Nephron progenitor cell (in vitro differentiated cells): ENCODE measurements around the gene HSP90AA1.
A peak's percentile ranks its signal among the peaks of the same experiment; 100 is the strongest.
"Not testable (repeated sequence)": the region's sequence is repeated elsewhere in the genome, so short reads cannot be mapped to it uniquely, and the experiment has no call there.

ENCODE experiments used
- DNase-seq: peaks from one replicate; pipeline ENCODE4 v3.0.0; 2021
- H3K27ac Mint-ChIP-seq: 2 replicates; pipeline ENCODE4 v1.8.0; 2021; ENCODE audit warnings: mild to moderate bottlenecking, moderate library complexity, mixed read lengths
- H3K27me3 Mint-ChIP-seq: 2 replicates; pipeline ENCODE4 v1.8.0; 2021; ENCODE audit warnings: mild to moderate bottlenecking, low read depth, mixed read lengths; ENCODE audit not compliant: poor library complexity
- H3K36me3 Mint-ChIP-seq: 2 replicates; pipeline ENCODE4 v1.8.0; 2021; ENCODE audit warnings: low read depth, mixed read lengths
- H3K4me1 Mint-ChIP-seq: 2 replicates; pipeline ENCODE4 v1.8.0; 2021; ENCODE audit warnings: mixed read lengths
- H3K4me3 Mint-ChIP-seq: 2 replicates; pipeline ENCODE4 v1.8.0; 2021; ENCODE audit warnings: mild to moderate bottlenecking, moderate library complexity, mixed read lengths
- H3K9me3 Mint-ChIP-seq: 2 replicates; pipeline ENCODE4 v1.8.0; 2021; ENCODE audit warnings: mild to moderate bottlenecking, moderate library complexity, mixed read lengths
- TF ChIP-seq, protein P1 (sequence below): fragments of 200-600 bp; sonication (generic); IDR thresholded peaks from 2 replicates; pipeline ENCODE4 v1.5.0; 2021; ENCODE audit warnings: antibody characterized with exemption

Gene HSP90AA1

DNA sequence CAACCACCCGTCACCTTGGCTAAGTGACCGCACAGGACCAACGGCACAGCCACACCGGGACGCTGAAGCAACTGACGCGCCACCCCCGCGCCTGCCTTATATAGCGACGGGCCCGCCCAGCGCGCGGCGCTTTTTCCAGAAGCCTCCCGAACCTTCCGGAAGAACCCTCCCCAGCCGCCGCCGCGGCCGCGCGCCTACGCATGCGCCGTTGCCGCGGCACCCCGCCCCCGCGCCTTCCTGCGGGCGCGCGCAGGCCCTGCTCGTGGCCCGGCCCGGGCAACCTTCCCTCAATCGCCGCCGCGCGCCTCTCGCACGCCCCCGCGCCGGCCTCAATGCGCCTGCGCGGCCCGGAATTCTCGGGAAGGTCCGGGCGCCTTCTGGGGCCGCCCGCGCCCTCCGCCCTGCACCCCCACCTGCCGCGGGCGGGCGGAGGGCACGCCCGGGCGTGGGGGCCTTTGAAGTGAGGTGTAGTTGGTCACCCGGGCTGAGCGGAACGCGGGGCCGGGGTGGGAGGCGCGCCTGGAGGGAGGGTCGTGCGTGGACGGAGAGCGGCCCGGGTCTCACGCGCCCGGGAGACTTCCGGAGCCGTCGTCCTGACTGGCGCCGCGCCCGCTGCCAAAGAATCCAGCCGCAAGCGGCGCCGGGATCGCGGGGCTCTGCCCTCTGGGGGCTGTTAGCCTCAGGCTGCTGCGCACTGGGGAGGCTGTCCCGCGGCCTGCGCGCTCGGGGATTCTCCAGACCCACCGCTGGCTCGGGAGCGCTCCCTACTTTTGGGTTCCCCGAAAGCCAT, at the start of gene HSP90AA1:
Gene HSP90AA1, minus strand, starts transcription at position 73 of the 790 bp plus-strand sequence. CDS start 666 bp downstream, outside the sequence.
- DNase-seq = peak; percentile 93
- H3K9me3 Mint-ChIP-seq = no peaks in the 10 kb centered on the region
- H3K27ac Mint-ChIP-seq = peak within 1 kb of the TSS; percentile 97
- TF ChIP-seq, protein P1, sequence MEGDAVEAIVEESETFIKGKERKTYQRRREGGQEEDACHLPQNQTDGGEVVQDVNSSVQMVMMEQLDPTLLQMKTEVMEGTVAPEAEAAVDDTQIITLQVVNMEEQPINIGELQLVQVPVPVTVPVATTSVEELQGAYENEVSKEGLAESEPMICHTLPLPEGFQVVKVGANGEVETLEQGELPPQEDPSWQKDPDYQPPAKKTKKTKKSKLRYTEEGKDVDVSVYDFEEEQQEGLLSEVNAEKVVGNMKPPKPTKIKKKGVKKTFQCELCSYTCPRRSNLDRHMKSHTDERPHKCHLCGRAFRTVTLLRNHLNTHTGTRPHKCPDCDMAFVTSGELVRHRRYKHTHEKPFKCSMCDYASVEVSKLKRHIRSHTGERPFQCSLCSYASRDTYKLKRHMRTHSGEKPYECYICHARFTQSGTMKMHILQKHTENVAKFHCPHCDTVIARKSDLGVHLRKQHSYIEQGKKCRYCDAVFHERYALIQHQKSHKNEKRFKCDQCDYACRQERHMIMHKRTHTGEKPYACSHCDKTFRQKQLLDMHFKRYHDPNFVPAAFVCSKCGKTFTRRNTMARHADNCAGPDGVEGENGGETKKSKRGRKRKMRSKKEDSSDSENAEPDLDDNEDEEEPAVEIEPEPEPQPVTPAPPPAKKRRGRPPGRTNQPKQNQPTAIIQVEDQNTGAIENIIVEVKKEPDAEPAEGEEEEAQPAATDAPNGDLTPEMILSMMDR = no peak
- peak within 1 kb of the TSS; percentile 94 for H3K4me3 Mint-ChIP-seq
- peaks cover 64% of the 10 kb centered on the region for H3K4me1 Mint-ChIP-seq
- peaks cover 40% of the 10 kb centered on the region for H3K36me3 Mint-ChIP-seq
- peaks cover 14% of the 10 kb centered on the region for H3K27me3 Mint-ChIP-seq

DNA sequence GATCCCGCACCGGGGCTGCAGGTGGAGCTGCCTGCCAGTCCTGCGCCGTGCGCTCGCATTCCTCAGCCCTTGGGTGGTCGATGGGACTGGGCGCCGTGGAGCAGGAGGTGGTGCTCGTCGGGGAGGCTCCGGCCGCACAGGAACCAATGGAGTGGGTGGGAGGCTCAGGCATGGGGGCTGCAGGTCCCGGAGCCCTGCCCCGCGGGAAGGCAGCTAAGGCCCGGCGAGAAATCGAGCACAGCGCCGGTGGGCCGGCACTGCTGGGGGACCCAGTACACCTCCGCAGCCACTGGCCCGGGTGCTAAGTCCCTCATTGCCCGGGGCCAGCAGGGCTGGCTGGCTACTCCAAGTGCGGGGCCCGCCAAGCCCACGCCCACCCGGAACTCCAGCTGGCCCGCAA, 48.6 kb upstream of the HSP90AA1 start:
- Mint-ChIP-seq H3K4me1 (peaks cover 21% of the 10 kb centered on the region), H3K36me3 (peaks cover 18% of the 10 kb centered on the region)
- not testable (repeated sequence) for H3K27me3 Mint-ChIP-seq, H3K27ac Mint-ChIP-seq, H3K9me3 Mint-ChIP-seq, DNase-seq, H3K4me3 Mint-ChIP-seq

DNA sequence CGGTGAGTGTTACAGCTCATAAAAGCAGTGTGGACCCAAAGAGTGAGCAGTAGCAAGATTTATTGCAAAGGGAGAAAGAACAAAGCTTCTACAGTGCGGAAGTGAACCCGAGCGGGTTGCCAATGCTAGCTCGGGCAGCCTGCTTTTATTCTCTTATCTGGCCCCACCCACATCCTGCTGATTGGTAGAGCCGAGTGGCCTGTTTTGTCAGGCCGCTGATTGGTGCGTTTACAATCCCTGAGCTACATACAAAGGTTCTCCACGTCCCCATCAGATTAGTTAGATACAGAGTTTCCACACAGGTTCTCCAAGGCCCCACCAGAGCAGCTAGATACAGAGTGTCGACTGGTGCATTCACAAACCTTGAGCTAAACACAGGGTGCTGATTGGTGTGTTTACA, 47.9 kb upstream of the HSP90AA1 start:
- not testable (repeated sequence) for H3K27me3 Mint-ChIP-seq, H3K4me3 Mint-ChIP-seq, H3K9me3 Mint-ChIP-seq, DNase-seq
- Mint-ChIP-seq H3K4me1 (peaks cover 20% of the 10 kb centered on the region), H3K27ac (peak overlapping the region; percentile 90), H3K36me3 (peaks cover 22% of the 10 kb centered on the region)

DNA sequence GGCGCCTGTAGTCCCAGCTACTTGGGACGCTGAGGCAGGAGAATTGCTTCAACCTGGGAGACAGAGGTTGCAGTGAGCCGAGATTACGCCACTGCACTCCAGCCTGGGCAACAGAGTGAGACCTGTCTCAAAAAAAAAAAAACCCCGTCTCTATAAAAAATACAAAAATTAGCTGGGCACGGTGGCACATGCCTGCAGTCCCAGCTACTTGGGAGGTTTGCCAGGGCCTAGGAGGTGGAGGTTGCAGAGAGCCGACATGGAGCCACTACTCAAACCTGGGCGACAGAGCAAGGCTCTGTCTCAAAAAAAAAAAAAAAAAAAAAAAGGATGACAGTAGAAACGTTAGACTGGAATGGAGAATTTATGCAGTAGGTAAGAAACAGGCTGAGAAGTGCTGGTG, 47.2 kb upstream of the HSP90AA1 start:
- Mint-ChIP-seq H3K4me1 (peaks cover 19% of the 10 kb centered on the region), H3K36me3 (peaks cover 22% of the 10 kb centered on the region), H3K27ac (peak overlapping the region; percentile 90)
- not testable (repeated sequence) for H3K4me3 Mint-ChIP-seq, H3K27me3 Mint-ChIP-seq, DNase-seq, H3K9me3 Mint-ChIP-seq

DNA sequence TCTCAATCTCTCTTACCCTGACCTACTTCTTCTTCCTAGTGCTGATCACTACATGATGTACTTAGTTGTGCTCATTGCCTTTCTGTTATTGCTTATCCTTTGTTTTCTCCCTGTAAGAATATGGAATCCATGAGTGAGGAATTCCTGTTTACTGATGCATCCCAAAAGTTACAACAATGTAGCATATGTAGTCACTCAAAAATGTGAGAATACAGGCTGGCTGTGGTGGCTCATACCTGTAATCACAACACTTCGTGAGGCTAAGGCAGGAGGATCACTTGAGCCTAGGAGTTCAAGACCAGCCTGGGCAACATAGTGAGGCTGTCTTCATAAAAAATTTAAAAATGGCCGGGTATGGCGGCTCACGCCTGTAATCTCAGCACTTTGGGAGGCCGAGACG, 44.9 kb upstream of the HSP90AA1 start:
- Mint-ChIP-seq H3K27ac (no peak overlapping the region), H3K36me3 (peaks cover 22% of the 10 kb centered on the region), H3K9me3 (no peaks in the 10 kb centered on the region), H3K4me3 (no peak overlapping the region), H3K4me1 (peaks cover 8% of the 10 kb centered on the region), H3K27me3 (no peaks in the 10 kb centered on the region)
- no peak for DNase-seq
- TF ChIP-seq, protein P1 = no peak

DNA sequence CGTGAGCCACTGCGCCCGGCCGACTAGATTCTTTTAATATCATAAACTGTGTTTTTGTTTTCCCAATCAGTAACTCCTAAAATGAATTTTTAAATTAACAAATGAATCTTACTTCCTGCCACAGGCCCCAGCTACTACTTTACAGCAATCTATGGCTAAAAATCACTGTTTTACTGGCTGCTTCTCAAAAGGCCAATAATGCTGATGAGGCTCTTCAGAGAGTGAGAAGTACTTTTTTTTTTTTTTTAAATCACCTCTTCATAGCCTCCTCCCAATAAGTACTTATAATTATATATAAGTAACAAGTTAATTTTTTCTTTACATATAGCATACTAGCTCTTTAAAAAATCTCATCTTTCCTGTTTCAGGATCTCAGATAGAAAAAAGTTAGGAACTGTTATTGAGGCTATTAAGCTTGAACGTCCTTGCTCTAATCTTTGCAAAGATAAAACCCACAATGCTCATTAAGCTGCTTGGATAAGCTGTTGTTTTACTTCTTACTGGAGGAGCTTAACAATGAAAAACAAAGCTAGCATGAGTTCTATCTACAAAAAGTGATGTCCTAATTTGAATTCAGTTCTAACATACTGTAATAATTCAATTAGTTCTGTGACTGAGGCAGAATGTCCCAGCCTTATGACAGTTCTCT, 40.1 kb upstream of the HSP90AA1 start:
- peaks cover 3% of the 10 kb centered on the region for H3K27me3 Mint-ChIP-seq
- H3K27ac Mint-ChIP-seq = peak overlapping the region; percentile 58
- H3K4me1 Mint-ChIP-seq = peaks cover 5% of the 10 kb centered on the region
- H3K4me3 Mint-ChIP-seq = no peak overlapping the region
- DNase-seq = no peak
- H3K36me3 Mint-ChIP-seq = peaks cover 10% of the 10 kb centered on the region
- TF ChIP-seq, protein P1 = no peak
- no peaks in the 10 kb centered on the region for H3K9me3 Mint-ChIP-seq

DNA sequence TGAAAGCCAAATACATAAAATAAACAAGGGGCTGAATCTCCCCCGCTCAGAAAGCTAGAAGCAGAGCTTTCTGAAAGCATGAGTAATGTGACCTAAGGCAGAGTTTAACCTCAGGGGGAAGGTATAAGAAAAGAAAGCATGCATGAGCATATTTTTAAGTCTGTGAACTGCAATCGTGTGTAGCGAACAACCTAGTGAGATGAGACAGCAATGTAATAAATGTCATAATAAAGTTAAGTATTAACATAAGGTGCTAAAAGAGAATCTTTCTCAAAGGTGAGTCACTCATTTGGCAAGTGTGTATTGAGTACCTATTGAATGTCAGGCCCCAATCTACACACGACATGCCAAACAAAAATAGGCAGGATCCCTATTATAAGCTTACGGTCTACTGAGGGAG, 38.7 kb upstream of the HSP90AA1 start:
- TF ChIP-seq, protein P1 = no peak
- peaks cover 5% of the 10 kb centered on the region for H3K36me3 Mint-ChIP-seq
- DNase-seq = no peak
- H3K27me3 Mint-ChIP-seq = peaks cover 3% of the 10 kb centered on the region
- peaks cover 5% of the 10 kb centered on the region for H3K4me1 Mint-ChIP-seq
- H3K27ac Mint-ChIP-seq = peak overlapping the region; percentile 88
- no peaks in the 10 kb centered on the region for H3K9me3 Mint-ChIP-seq
- no peak overlapping the region for H3K4me3 Mint-ChIP-seq
